ENCODE results near the gene SRRD.

Gene SRRD

GRCh38 chr22:26453216-26453615 is 30.5 kb upstream of the SRRD start:
- DNase-seq (ENCODE audit: low spot score) = no peak

GRCh38 chr22:26453812-26454500 is 29.7 kb upstream of the SRRD start:
- no peak for DNase-seq (ENCODE audit: low spot score)

GRCh38 chr22:26457661-26458272 is 25.9 kb upstream of the SRRD start:
- DNase-seq (ENCODE audit: low spot score) = no peak

GRCh38 chr22:26460202-26460601 is 23.5 kb upstream of the SRRD start:
- no peak for DNase-seq (ENCODE audit: low spot score)

GRCh38 chr22:26461188-26461810 is 22.4 kb upstream of the SRRD start:
- no peak for DNase-seq (ENCODE audit: low spot score)

- no peak for DNase-seq (ENCODE audit: low spot score)
Measured at GRCh38 chr22:26462051-26462450, 21.6 kb upstream of the SRRD start.

- no peak for DNase-seq (ENCODE audit: low spot score)
Measured at GRCh38 chr22:26462641-26463040, 21.0 kb upstream of the SRRD start.

- no peak for DNase-seq (ENCODE audit: low spot score)
Measured at GRCh38 chr22:26463101-26463661, 20.5 kb upstream of the SRRD start.

- no peak for DNase-seq (ENCODE audit: low spot score)
Measured at GRCh38 chr22:26463688-26464087, 20.0 kb upstream of the SRRD start.

- no peak for DNase-seq (ENCODE audit: low spot score)
Measured at GRCh38 chr22:26464312-26464711, 19.4 kb upstream of the SRRD start.

- no peak for DNase-seq (ENCODE audit: low spot score)
Measured at GRCh38 chr22:26466196-26466595, 17.5 kb upstream of the SRRD start.

GRCh38 chr22:26470807-26471206 is 12.9 kb upstream of the SRRD start:
- DNase-seq (ENCODE audit: low spot score) = no peak

GRCh38 chr22:26471522-26471921 is 12.2 kb upstream of the SRRD start:
- no peak for DNase-seq (ENCODE audit: low spot score)

GRCh38 chr22:26474682-26475081 is 9.0 kb upstream of the SRRD start:
- no peak for DNase-seq (ENCODE audit: low spot score)

GRCh38 chr22:26476705-26477340 is 6.9 kb upstream of the SRRD start:
- no peak for DNase-seq (ENCODE audit: low spot score)

GRCh38 chr22:26477341-26477731 is 6.3 kb upstream of the SRRD start:
- no peak for DNase-seq (ENCODE audit: low spot score)

GRCh38 chr22:26479043-26479791 is 4.5 kb upstream of the SRRD start:
- DNase-seq (ENCODE audit: low spot score) = no peak

GRCh38 chr22:26479792-26480610 is 3.7 kb upstream of the SRRD start:
- no peak for DNase-seq (ENCODE audit: low spot score)

GRCh38 chr22:26480611-26480932 is 3.1 kb upstream of the SRRD start:
- no peak for DNase-seq (ENCODE audit: low spot score)

GRCh38 chr22:26481112-26481693 is 2.5 kb upstream of the SRRD start:
- DNase-seq (ENCODE audit: low spot score) = no peak

GRCh38 chr22:26481694-26482093 is 2.0 kb upstream of the SRRD start:
- DNase-seq (ENCODE audit: low spot score) = no peak

Data from putamen (tissue), 1 donor.